NCI-H82 treated with DMSO at 0.1 percent for 48 hours (cell line): Measurements from ENCODE around the gene TGDS.
"Not testable (repeated sequence)": the region's sequence is repeated elsewhere in the genome, so short reads cannot be mapped to it uniquely, and the experiment has no call there.

ENCODE experiments used
- DNase-seq: peaks from one replicate; lab custom pipeline; 2025; ENCODE audit not compliant: unreplicated experiment; lab: John Stamatoyannopoulos, UW

The TGDS gene

GRCh38 chr13:94595950-94596574 lies at the start of gene TGDS:
Gene TGDS, minus strand, starts transcription at chr13:94596152. Its CDS starts 16 bp downstream, at chr13:94596136.
- DNase-seq: peak; percentile 85

DNA sequence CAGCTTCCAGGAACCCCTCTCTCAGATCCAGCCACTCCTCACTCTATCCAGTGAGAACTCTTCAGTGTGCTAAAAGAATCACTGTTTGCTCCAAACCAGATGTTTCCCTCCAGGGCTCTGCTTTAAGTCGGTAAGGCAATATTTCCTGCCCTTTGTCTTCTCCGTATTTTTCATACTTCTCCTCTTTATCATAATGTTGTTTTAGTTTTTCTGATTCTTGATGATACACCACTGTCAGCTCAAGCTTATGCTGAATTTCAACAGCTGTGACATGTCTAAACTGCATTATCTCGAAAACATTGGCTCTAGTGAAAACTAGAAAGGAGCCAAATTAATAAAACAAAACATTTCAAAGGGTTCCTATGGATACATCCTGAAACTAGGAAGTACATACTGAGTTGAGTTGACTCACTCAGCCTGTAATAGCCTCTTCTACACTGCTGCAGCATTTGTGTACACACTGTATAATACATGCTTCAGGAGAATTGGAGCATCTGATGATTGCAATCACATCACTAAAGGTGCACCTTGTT lies 45.5 kb upstream of the TGDS start:
- DNase-seq: no peak

DNA sequence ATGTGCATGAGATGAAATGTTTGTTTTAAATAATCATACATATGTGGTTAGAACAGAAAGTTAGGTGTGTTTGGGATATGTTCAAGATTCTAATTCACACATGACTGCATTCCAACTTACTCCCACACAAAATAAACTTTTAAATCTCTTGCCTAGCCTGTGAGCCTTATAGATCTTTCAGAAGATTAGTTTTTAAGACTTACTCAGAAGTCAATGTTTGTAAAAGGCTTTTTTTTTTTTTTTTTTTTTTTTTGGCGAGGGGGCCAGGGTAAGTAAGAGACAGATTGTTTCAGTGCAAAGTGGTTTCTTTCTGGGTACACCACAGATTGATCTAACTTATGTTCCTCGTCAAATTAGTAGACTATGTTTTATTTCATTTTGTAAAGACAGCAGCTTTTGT lies 44.8 kb upstream of the TGDS start:
- DNase-seq: no peak

GRCh38 chr13:94637677-94638076 lies 41.7 kb upstream of the TGDS start:
- DNase-seq: not testable (repeated sequence)

DNA sequence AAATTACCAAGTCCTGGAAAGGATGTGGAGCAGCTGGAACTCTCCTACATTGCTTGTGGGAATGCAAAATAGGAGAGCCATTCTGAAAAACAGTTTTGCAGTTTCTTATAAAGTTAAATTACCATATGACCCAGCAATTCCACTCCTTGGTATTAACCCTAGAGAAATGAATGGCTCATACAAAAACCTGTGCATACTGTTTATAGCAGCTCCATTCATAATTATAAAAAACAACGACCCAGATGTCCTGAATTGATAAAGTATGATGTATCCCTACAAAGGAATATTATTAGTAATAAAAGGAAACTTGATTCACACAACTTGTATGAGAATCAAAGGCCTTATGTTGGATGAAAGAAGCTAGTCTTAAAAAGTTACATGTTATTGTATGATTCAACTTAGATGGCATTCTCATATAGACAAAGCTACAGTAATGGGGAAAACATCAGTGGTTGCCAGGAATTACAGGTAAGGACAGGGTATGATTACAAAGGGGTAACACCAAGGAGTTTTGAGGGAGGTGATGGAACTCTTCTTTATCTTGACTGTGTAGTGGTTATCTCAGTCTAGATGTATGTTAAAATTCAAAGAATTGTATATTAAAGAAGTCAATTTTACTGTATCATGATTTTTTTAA lies 41.1 kb upstream of the TGDS start:
- DNase-seq: no peak

DNA sequence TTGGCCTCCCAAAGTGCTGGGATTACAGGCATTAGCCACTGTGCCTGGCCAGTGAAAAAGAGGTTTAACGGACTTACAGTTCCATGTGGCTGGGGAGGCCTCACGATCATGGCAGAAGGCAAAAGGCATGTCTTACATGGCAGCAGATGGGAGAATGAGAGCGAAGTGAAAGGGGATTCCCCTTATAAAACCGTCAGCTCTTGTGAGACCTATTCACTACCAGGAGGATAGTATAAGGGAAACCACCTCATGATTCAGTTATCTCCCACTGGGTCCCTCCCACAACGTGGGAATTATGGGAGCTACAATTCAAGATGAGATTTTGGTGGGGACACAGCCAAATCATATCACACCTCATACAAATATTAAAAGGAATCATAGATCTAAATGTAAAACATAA lies 40.1 kb upstream of the TGDS start:
- peak; percentile 13 for DNase-seq

GRCh38 chr13:94632226-94632980 lies 36.5 kb upstream of the TGDS start:
- no peak for DNase-seq

- no peak for DNase-seq
Measured at GRCh38 chr13:94630858-94631257, 34.9 kb upstream of the TGDS start.

DNA sequence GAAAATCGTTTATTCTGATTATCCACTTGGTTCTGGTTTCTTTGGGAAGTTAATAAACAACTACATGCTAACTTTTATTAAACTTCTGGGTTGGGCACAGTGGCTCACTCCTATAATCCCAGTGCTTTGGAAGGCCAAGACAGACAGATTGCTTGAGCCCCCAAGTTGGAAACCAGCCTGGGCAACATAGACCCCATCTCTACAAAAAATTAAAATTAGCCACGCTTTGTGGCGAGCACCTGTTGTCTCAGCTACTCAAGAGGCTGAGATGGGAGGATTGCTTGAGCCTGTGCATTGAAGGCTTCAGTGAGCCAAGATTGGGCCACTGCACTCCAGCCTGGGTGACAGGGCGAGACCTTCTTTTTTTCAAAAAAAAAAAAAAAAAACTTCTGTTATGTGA lies 27.4 kb upstream of the TGDS start:
- no peak for DNase-seq

DNA sequence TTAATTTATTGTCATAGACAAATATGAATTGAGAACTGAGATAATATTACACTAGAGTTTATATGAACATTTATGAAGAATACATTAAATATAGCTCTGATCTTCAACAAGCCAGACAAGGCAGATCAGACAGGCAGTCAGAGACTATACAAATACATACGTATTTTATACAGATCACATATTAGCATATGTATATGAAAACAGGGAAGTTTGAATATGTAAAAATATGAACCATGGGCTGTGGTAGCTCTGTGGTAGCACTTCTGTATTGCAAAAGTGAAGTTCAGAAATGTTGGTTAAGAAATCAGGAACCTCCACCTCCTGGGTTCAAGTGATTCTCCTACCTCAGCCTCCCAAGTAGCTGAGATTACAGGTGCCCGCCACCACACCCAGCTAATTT lies 26.4 kb upstream of the TGDS start:
- no peak for DNase-seq

DNA sequence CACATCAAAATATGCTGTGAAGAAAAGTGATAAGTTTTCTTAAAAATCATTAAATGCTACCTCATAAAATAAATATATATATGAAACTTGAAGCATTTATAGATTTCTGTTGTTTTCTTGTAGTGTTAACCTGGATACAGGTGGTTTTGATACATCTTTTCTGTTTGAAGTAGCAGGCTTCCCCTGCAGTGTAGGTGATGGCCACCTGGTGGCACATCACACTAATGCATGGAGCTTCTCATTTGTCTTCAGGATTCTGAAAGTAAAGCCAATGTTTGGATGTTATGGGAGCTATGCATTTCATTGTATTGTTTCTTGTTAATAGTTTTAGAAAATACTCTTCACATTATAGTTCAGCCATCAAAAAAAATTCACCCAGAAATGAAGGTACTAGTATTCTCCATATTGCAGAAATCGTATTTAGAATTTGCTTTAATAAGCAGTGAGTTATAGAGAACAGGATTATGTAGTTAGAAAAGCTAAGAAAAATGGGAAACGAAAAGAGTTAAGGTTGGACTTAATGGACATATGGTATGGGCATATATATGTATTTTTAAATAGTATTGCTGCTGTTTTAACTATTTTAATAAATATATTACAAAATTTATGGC lies 24.4 kb upstream of the TGDS start:
- peak; percentile 40 for DNase-seq

- DNase-seq: peak; percentile 52
Measured at GRCh38 chr13:94617389-94618000, 21.5 kb upstream of the TGDS start.

- DNase-seq: peak; percentile 99
Measured at GRCh38 chr13:94613051-94613450, 17.1 kb upstream of the TGDS start.

GRCh38 chr13:94612050-94612449 lies 16.1 kb upstream of the TGDS start:
- DNase-seq: peak; percentile 65

- no peak for DNase-seq
Measured at GRCh38 chr13:94610475-94610874, 14.5 kb upstream of the TGDS start.

DNA sequence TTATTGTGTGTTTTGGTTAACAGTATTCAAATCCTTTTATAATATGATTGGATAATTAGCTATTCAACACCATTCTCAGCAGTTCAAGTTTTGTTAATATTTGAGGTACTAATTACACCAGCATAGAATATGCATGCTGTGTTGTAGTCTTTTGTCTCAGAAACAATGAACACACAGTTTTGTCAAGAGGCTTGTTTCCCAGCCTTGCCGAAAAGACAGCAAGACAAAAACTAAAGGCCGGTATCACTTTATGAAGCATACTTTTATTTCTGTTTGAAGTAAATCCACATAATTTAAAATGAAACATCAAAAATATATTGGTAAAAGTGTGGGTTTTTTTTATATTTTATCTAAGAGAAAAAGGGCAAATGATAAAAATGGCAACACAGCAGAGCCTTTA lies 13.2 kb upstream of the TGDS start:
- DNase-seq: no peak

DNA sequence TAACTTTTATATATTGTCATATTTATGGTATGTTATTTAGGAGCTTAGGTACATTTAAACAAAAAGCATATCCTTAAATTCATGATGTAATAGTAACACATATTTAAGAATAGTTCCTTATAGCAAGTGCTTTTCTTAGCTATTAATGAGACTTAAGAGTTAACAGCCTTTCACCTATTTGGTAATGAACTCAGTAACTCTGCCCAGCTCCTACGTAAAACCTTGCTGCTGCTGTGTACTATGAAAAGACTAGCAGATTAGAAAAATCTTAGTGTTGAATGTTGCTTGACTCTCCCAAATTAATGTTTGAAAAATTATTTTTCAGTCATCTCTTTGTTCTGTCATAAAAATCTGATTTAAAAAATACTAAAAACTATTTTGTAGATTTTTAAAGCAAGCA lies 12.6 kb upstream of the TGDS start:
- peak; percentile 51 for DNase-seq

GRCh38 chr13:94607939-94608338 lies 12.0 kb upstream of the TGDS start:
- DNase-seq: no peak

DNA sequence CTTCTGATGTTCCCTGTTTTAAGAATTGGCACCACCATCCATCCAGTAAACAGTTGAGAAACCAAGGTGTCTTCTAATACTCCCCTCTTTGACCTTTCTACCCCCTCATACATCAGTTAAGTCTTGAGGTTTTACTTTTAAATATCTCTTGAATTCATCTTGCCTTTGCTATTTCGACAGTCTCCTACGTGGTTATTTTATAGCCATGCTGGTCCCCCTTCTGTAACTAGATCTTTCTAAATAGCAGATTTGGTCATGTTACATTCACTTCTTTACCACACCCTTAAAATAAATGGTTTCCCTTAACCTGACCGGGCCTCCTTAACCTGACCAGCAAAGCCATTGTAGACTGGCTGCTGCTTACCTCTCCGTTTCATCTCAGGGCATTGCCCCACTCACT lies 11.1 kb upstream of the TGDS start:
- no peak for DNase-seq

- peak; percentile 51 for DNase-seq
Measured at GRCh38 chr13:94602467-94602866, 6.5 kb upstream of the TGDS start.
